Osteoblast (primary cell): ENCODE measurements around the gene ZDHHC7. TPM values are rescaled to one million over a fixed set of nuclear protein-coding genes. Genes with fewer than 3 reads are reported as not detected.

ENCODE experiments used
- DNase-seq: peaks from one replicate; pipeline ENCODE4 v3.0.0; 2011; ENCODE audit warnings: low spot score, mixed read lengths; ENCODE audit not compliant: insufficient read length; ENCODE audit errors: missing footprints
- H2AFZ ChIP-seq: 2 replicates; pipeline ENCODE4 v1.6.0; 2011; ENCODE audit warnings: mild to moderate bottlenecking, low read length
- H3K27ac ChIP-seq: 2 replicates; pipeline ENCODE4 v1.5.1; 2011; ENCODE audit warnings: mild to moderate bottlenecking, low read depth, low read length, moderate library complexity
- H3K27me3 ChIP-seq: 2 replicates; pipeline ENCODE4 v1.6.0; 2012; ENCODE audit warnings: mild to moderate bottlenecking, control low read depth, inconsistent platforms, low read length, moderate library complexity; ENCODE audit not compliant: insufficient read depth
- H3K36me3 ChIP-seq: 2 replicates; pipeline ENCODE4 v1.5.1; 2011; ENCODE audit warnings: mild to moderate bottlenecking, low read length, control low read depth, moderate library complexity; ENCODE audit not compliant: insufficient read depth
- H3K4me1 ChIP-seq: 2 replicates; pipeline ENCODE4 v1.5.1; 2011; ENCODE audit warnings: mild to moderate bottlenecking, low read length, control low read depth, moderate library complexity; ENCODE audit not compliant: insufficient read depth
- H3K4me2 ChIP-seq: 2 replicates; pipeline ENCODE4 v1.6.0; 2011; ENCODE audit warnings: mild to moderate bottlenecking, low read length; ENCODE audit not compliant: insufficient read depth
- H3K4me3 ChIP-seq: fragments of 200-600 bp; sonication (generic); 3 replicates; pipeline ENCODE4 v1.5.1; 2012; ENCODE audit warnings: mild to moderate bottlenecking, low read length, inconsistent platforms; ENCODE audit not compliant: insufficient read depth
- H3K79me2 ChIP-seq: 2 replicates; pipeline ENCODE4 v1.6.0; 2012; ENCODE audit warnings: mild to moderate bottlenecking, low read length, control low read depth, inconsistent platforms; ENCODE audit not compliant: insufficient read depth
- H3K9me3 ChIP-seq: 2 replicates; pipeline ENCODE4 v1.5.1; 2011; ENCODE audit warnings: low read depth, low read length, control low read depth
- H4K20me1 ChIP-seq: 2 replicates; pipeline ENCODE4 v1.6.0; 2012; ENCODE audit warnings: mild to moderate bottlenecking, low read length, control low read depth; ENCODE audit not compliant: insufficient read depth
- total RNA-seq: library from RNA; depleted of rRNA; stranded (reverse); fragments of >200 nt; gene quantifications from 2 replicates; pipeline ENCODE4 v1.2.3, GENCODE V29; 2012
- TF ChIP-seq, protein P1 (sequence below): IDR thresholded peaks from 2 replicates; pipeline ENCODE4 v1.5.1; 2011; ENCODE audit warnings: mild to moderate bottlenecking, low read depth, low read length, moderate library complexity; ENCODE audit errors: extremely low read depth

Gene ZDHHC7
- total RNA-seq, 1 donor = 134 TPM

GRCh38 chr16:84947022-84947421 lies 64.3 kb downstream of the ZDHHC7 start:
- Histone ChIP-seq H3K4me2 (no peak overlapping the region), H3K4me1 (no peaks in the 10 kb centered on the region), H3K79me2 (no peaks in the 10 kb centered on the region), H2AFZ (no peak overlapping the region), H3K4me3 (no peak overlapping the region), H3K27ac (no peak overlapping the region), H3K36me3 (no peaks in the 10 kb centered on the region), H3K27me3 (no peaks in the 10 kb centered on the region), H4K20me1 (no peaks in the 10 kb centered on the region), H3K9me3 (peaks cover 2% of the 10 kb centered on the region)
- DNase-seq = no peak
- TF ChIP-seq, protein P1, sequence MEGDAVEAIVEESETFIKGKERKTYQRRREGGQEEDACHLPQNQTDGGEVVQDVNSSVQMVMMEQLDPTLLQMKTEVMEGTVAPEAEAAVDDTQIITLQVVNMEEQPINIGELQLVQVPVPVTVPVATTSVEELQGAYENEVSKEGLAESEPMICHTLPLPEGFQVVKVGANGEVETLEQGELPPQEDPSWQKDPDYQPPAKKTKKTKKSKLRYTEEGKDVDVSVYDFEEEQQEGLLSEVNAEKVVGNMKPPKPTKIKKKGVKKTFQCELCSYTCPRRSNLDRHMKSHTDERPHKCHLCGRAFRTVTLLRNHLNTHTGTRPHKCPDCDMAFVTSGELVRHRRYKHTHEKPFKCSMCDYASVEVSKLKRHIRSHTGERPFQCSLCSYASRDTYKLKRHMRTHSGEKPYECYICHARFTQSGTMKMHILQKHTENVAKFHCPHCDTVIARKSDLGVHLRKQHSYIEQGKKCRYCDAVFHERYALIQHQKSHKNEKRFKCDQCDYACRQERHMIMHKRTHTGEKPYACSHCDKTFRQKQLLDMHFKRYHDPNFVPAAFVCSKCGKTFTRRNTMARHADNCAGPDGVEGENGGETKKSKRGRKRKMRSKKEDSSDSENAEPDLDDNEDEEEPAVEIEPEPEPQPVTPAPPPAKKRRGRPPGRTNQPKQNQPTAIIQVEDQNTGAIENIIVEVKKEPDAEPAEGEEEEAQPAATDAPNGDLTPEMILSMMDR = no peak

- Histone ChIP-seq H3K79me2 (no peaks in the 10 kb centered on the region), H3K27me3 (no peaks in the 10 kb centered on the region), H3K4me1 (no peaks in the 10 kb centered on the region), H2AFZ (no peak overlapping the region), H3K9me3 (peaks cover 2% of the 10 kb centered on the region), H4K20me1 (no peaks in the 10 kb centered on the region), H3K27ac (no peak overlapping the region), H3K4me3 (no peak overlapping the region), H3K4me2 (no peak overlapping the region), H3K36me3 (no peaks in the 10 kb centered on the region)
- TF ChIP-seq, protein P1 = no peak
- DNase-seq = peak; percentile 17
Measured at GRCh38 chr16:84943620-84944019, 67.7 kb downstream of the ZDHHC7 start.

DNA sequence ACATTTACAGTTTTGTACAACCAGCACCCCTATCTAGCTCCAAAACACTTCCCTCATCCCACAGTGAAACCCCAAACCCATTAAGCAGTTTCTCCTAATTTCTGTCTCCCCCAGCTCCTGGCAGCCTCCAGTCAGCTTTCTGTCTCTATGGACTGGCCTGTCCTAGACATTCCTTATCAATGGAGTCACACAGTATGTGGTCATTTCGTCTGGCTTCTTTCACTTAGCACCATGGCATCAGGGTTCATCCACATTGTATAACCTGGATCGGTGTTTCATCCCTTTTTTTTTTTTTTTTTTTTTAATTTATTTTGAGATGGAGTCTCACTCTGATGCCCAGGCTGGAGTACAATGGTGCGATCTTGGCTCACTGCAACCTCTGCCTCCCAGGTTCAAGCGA lies 68.5 kb downstream of the ZDHHC7 start:
- Histone ChIP-seq H3K79me2 (no peaks in the 10 kb centered on the region), H3K4me2 (no peak overlapping the region), H3K4me3 (no peak overlapping the region), H2AFZ (no peak overlapping the region), H4K20me1 (no peaks in the 10 kb centered on the region), H3K4me1 (no peaks in the 10 kb centered on the region), H3K27ac (no peak overlapping the region), H3K9me3 (peaks cover 2% of the 10 kb centered on the region), H3K36me3 (no peaks in the 10 kb centered on the region), H3K27me3 (no peaks in the 10 kb centered on the region)
- TF ChIP-seq, protein P1 = no peak
- no peak for DNase-seq

DNA sequence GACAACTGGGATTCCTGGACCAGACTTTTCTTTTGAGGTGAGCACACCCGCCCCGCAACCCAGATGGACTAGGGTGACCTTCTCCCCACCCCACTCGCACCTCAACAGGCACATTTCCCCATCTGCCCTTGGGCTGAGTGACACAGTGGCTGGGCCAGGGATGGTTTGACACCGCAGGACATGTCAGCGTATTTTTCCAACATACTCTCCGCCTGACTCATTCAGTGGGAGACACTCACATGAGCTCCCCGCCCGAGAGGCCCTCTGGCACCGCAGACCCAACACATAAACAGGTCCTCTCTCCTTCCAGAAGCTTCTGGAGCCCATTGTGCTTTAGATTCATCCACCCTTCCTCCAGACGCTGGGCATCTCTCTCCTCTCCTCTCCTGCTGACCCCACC lies 69.4 kb downstream of the ZDHHC7 start:
- no peaks in the 10 kb centered on the region for H3K27me3 ChIP-seq
- no peaks in the 10 kb centered on the region for H3K4me1 ChIP-seq
- H3K79me2 ChIP-seq = no peaks in the 10 kb centered on the region
- peaks cover 2% of the 10 kb centered on the region for H3K9me3 ChIP-seq
- H3K4me3 ChIP-seq = no peak overlapping the region
- no peaks in the 10 kb centered on the region for H4K20me1 ChIP-seq
- peak; percentile 73 for DNase-seq
- H3K36me3 ChIP-seq = no peaks in the 10 kb centered on the region
- TF ChIP-seq, protein P1 = no peak
- H2AFZ ChIP-seq = no peak overlapping the region
- no peak overlapping the region for H3K27ac ChIP-seq
- H3K4me2 ChIP-seq = no peak overlapping the region
